GM12875 (cell line): Measurements from ENCODE around the gene TNNI2.
"Not testable (repeated sequence)": the region's sequence is repeated elsewhere in the genome, so short reads cannot be mapped to it uniquely, and the experiment has no call there.

Source experiments
- H3K4me3 ChIP-seq: one replicate; pipeline ENCODE4 v1.5.1; 2011; ENCODE audit warnings: low read depth, low read length, control low read depth
- CTCF ChIP-seq: IDR thresholded peaks from 2 replicates; pipeline ENCODE4 v1.5.1; 2011; ENCODE audit warnings: low read depth, mild to moderate bottlenecking, control low read depth, inconsistent platforms, low read length, moderate library complexity, borderline replicate concordance; ENCODE audit not compliant: insufficient read depth

TNNI2 gene

GRCh38 chr11:1881442-1882264 lies 42.9 kb downstream of the TNNI2 start:
- no peak for TF ChIP-seq CTCF
- H3K4me3 ChIP-seq: no peak overlapping the region

GRCh38 chr11:1882265-1883238 lies 43.8 kb downstream of the TNNI2 start:
- TF ChIP-seq CTCF: peak; percentile 92
- H3K4me3 ChIP-seq: no peak overlapping the region

- TF ChIP-seq CTCF: no peak
- no peak overlapping the region for H3K4me3 ChIP-seq
Measured at GRCh38 chr11:1883346-1884302, 44.8 kb downstream of the TNNI2 start.

GRCh38 chr11:1884303-1884700 lies 45.5 kb downstream of the TNNI2 start:
- no peak overlapping the region for H3K4me3 ChIP-seq
- no peak for TF ChIP-seq CTCF

- not testable (repeated sequence) for H3K4me3 ChIP-seq
Measured at GRCh38 chr11:1886551-1886950, 47.8 kb downstream of the TNNI2 start.

- TF ChIP-seq CTCF: no peak
- no peak overlapping the region for H3K4me3 ChIP-seq
Measured at GRCh38 chr11:1887451-1888346, 48.9 kb downstream of the TNNI2 start.
